GM12878 (cell line): ENCODE measurements around the gene PCDH7. TPM values are rescaled to one million over a fixed set of nuclear protein-coding genes. Genes with fewer than 3 reads are reported as not detected.

ENCODE experiments used
- ATAC-seq: fragments of 200-7000 bp; cut with Tn5 transposase; 3 replicates; pipeline ENCODE4 v1.9.1; 2020; ENCODE audit warnings: mild to moderate bottlenecking, moderate library complexity
- BruUV-seq: library from RNA; stranded (reverse); fragments of 400-500 nt; replicated peaks from 2 replicates; lab custom pipeline; 2021; lab: Mats Ljungman, UMichigan
- CTCF ChIA-PET: fragments of 300-600 bp; sonication (Branson Sonifier 250); formaldehyde crosslinking; extraction: SDS; loops from one replicate; lab custom pipeline; 2021; ENCODE audit warnings: inconsistent platforms; lab: Yijun Ruan, JAX
- POLR2A ChIA-PET: fragments of 350-600 bp; formaldehyde crosslinking; extraction: SDS; loops from one replicate; lab custom pipeline; 2021; ENCODE audit warnings: inconsistent platforms; lab: Charles Lee
- RAD21 ChIA-PET: fragments of 300-600 bp; sonication (Branson Sonifier 250); formaldehyde crosslinking; loops from one replicate; lab custom pipeline; 2023; ENCODE audit warnings: antibody characterized with exemption; ENCODE audit not compliant: unreplicated experiment; lab: Charles Lee
- SMC1A ChIA-PET: fragments of 300-600 bp; sonication (Branson Sonifier 250); formaldehyde crosslinking; loops from one replicate; lab custom pipeline; 2023; ENCODE audit not compliant: unreplicated experiment, uncharacterized antibody; lab: Charles Lee
- DNase-seq: peaks from one replicate; pipeline ENCODE4 v3.0.0-alpha.2; 2011; ENCODE audit warnings: low read depth, low spot score
- FAIRE-seq: peaks from 3 replicates; lab custom pipeline; 2011; peaks lifted over from hg19 to GRCh38; lab: Jason Lieb, UNC
- H2AFZ ChIP-seq: 2 replicates; pipeline ENCODE4 v1.6.0; 2011; ENCODE audit warnings: low read depth, low read length, control low read depth; ENCODE audit not compliant: control insufficient read depth
- H3K27ac ChIP-seq: 2 replicates; pipeline ENCODE4 v1.5.1; 2011; ENCODE audit warnings: control low read depth; ENCODE audit not compliant: control insufficient read depth, insufficient read depth
- H3K27me3 ChIP-seq, 2 experiments: replicated peaks in 1 of 2; 2 replicates each; pipeline versions ENCODE4 v1.6.0 to v1.6.1; 2011; ENCODE audit warnings: low read length in 1 of 2; ENCODE audit not compliant: control insufficient read depth in 2 of 2, insufficient read depth in 2 of 2
- H3K36me3 ChIP-seq, 2 experiments: 2 replicates each; pipeline ENCODE4 v1.5.1; 2011; ENCODE audit warnings: low read length in 1 of 2; ENCODE audit not compliant: control insufficient read depth in 2 of 2, insufficient read depth in 2 of 2
- H3K4me1 ChIP-seq: 2 replicates; pipeline ENCODE4 v1.6.1; 2011; ENCODE audit warnings: mild to moderate bottlenecking, low read length, moderate library complexity, mixed read lengths; ENCODE audit not compliant: control insufficient read depth, insufficient read depth
- H3K4me2 ChIP-seq: 2 replicates; pipeline ENCODE4 v1.6.0; 2011; ENCODE audit warnings: control low read depth; ENCODE audit not compliant: control insufficient read depth, insufficient read depth
- H3K4me3 ChIP-seq: fragments of 200-600 bp; sonication (generic); 2 replicates; pipeline ENCODE4 v1.5.1; 2016
- H3K79me2 ChIP-seq: 2 replicates; pipeline ENCODE4 v1.6.0; 2011; ENCODE audit warnings: low read length; ENCODE audit not compliant: control insufficient read depth, insufficient read depth
- H3K9ac ChIP-seq: 2 replicates; pipeline ENCODE4 v1.8.0; 2011; ENCODE audit warnings: low read length, control low read depth, mixed read lengths; ENCODE audit not compliant: control insufficient read depth, insufficient read depth
- H3K9me3 ChIP-seq: replicated peaks from 3 replicates; pipeline ENCODE4 v1.5.1; 2011; ENCODE audit warnings: mild to moderate bottlenecking, low read length; ENCODE audit not compliant: control insufficient read depth, insufficient read depth
- H4K20me1 ChIP-seq: 2 replicates; pipeline ENCODE4 v1.6.0; 2011; ENCODE audit not compliant: control insufficient read depth, insufficient read depth
- ASH2L ChIP-seq: fragments of 300-600, 200-600 bp; sonication (generic); IDR thresholded peaks from 2 replicates; pipeline ENCODE4 v1.6.1; 2017; ENCODE audit warnings: low read depth, mild to moderate bottlenecking, borderline replicate concordance
- BCL11A ChIP-seq: IDR thresholded peaks from 2 replicates; pipeline ENCODE4 v1.6.1; 2011; ENCODE audit warnings: low read depth, low read length
- ESRRA ChIP-seq: IDR thresholded peaks from 2 replicates; pipeline ENCODE4 v1.6.1; 2012; ENCODE audit warnings: mild to moderate bottlenecking, low read length, improper control_type of control experiment
- HDAC6 ChIP-seq: fragments of 200-600 bp; sonication (generic); IDR thresholded peaks from one replicate; pipeline ENCODE4 v1.8.0; 2017; ENCODE audit warnings: antibody characterized with exemption; ENCODE audit not compliant: unreplicated experiment
- IKZF1 ChIP-seq: fragments of 450-650 bp; conservative IDR thresholded peaks from 2 replicates; pipeline ENCODE4 v1.6.1; 2017; ENCODE audit warnings: antibody characterized with exemption, mild to moderate bottlenecking
- PAX5 ChIP-seq: IDR thresholded peaks from 2 replicates; pipeline ENCODE4 v1.6.1; 2011; ENCODE audit warnings: low read depth, low read length, borderline replicate concordance
- POLR2AphosphoS2 ChIP-seq: IDR thresholded peaks from 2 replicates; pipeline ENCODE4 v1.6.1; 2011; ENCODE audit warnings: low read depth, mild to moderate bottlenecking, low read length, improper control_type of control experiment, moderate library complexity
- RELA ChIP-seq: fragments of 450-650 bp; IDR thresholded peaks from 2 replicates; pipeline ENCODE4 v1.8.0; 2014; ENCODE audit warnings: borderline replicate concordance; ENCODE audit not compliant: partially characterized antibody
- SREBF2 ChIP-seq: IDR thresholded peaks from 2 replicates; pipeline ENCODE4 v1.6.1; 2012; ENCODE audit warnings: mild to moderate bottlenecking, low read length
- TAF1 ChIP-seq: IDR thresholded peaks from 2 replicates; pipeline ENCODE4 v1.6.1; 2011; ENCODE audit warnings: mild to moderate bottlenecking, low read depth, low read length, borderline replicate concordance
- TARDBP ChIP-seq: IDR thresholded peaks from 2 replicates; pipeline ENCODE4 v1.6.1; 2016; ENCODE audit warnings: borderline replicate concordance
- TCF3 ChIP-seq: IDR thresholded peaks from 2 replicates; pipeline ENCODE4 v1.6.1; 2012; ENCODE audit warnings: low read depth, mild to moderate bottlenecking, low read length, borderline replicate concordance; ENCODE audit not compliant: insufficient read depth
- ZNF217 ChIP-seq: fragments of 450-650 bp; IDR thresholded peaks from 2 replicates; pipeline ENCODE4 v1.6.1; 2017; ENCODE audit warnings: antibody characterized with exemption, mild to moderate bottlenecking
- ZNF384 ChIP-seq: IDR thresholded peaks from 2 replicates; pipeline ENCODE4 v1.6.1; 2012; ENCODE audit warnings: low read depth, mild to moderate bottlenecking, low read length, improper control_type of control experiment, borderline replicate concordance
- ZSCAN29 ChIP-seq: fragments of 450-650 bp; IDR thresholded peaks from 2 replicates; pipeline ENCODE4 v1.6.1; 2017; ENCODE audit warnings: mild to moderate bottlenecking, moderate library complexity
- WGBS: methylation state at CpG from one replicate; pipeline ENCODE4 v1.1.6; 2016; ENCODE audit warnings: low lambda C conversion rate; ENCODE audit not compliant: insufficient replicate concordance, insufficient coverage; ENCODE audit errors: missing lambda C conversion rate; 5-methylcytosine and 5-hydroxymethylcytosine counted together
- in situ Hi-C: fragments of 300-500 bp; cut with MboI; formaldehyde crosslinking; loops from 9 replicates; pipeline ENCODE4 v1.14.3; 2018; ENCODE audit warnings: mixed read lengths
- intact Hi-C: fragments of 100-400 bp; cut with micrococcal nuclease; formaldehyde crosslinking; loops from one replicate; pipeline ENCODE4 v1.14.2; 2022; ENCODE audit not compliant: unreplicated experiment
- polyA plus RNA-seq, 11 experiments: library from polyadenylated mRNA; depleted of rRNA in 4 of 11; unstranded in 6 of 11; stranded (reverse) in 5 of 11; fragments of >200 nt; fragmentation: Nextera tagmentation in 4 of 11; fragmentation: Illumina TruSeq in 1 of 11; extraction: Ambion mirVana in 4 of 11; extraction: Trizol in 1 of 11; gene quantifications; 1 replicate in 1 of 11; 2 replicates in 10 of 11; pipeline versions ENCODE4 v1.2.1 to v1.2.3, GENCODE V29; 2011 to 2016; ENCODE audit warnings: inconsistent platforms in 2 of 11, missing spikeins in 2 of 11, low read depth in 1 of 11
- total RNA-seq, 4 experiments: library from RNA; depleted of rRNA in 3 of 4; stranded (reverse); fragments of >200 nt in 3 of 4; fragmentation: Illumina TruSeq in 1 of 4; extraction: Trizol in 1 of 4; gene quantifications; 2 replicates each; pipeline versions ENCODE4 v1.2.1 to v1.2.3, GENCODE V29; 2013 to 2021
- TF ChIP-seq, protein P1 (sequence below): fragments of 150-350 bp; IDR thresholded peaks from 2 replicates; pipeline ENCODE4 v1.6.1; 2016; ENCODE audit warnings: low read depth, low read length
- TF ChIP-seq, protein P2 (sequence below): IDR thresholded peaks from 2 replicates; pipeline ENCODE4 v1.6.1; 2011; ENCODE audit warnings: low read depth, low read length, improper control_type of control experiment, borderline replicate concordance
- TF ChIP-seq, protein P3 (sequence below): fragments of 450-650 bp; IDR thresholded peaks from 2 replicates; pipeline ENCODE4 v1.6.1; 2016; ENCODE audit warnings: mild to moderate bottlenecking

The PCDH7 gene
- total and polyA plus RNA-seq, 10 of the 15 experiments (the other 5 are each of a cell fraction or from before 2014, with no cell fraction given), result 0.02 to 0.06 (median 0.03) TPM; not detected in 7

DNA sequence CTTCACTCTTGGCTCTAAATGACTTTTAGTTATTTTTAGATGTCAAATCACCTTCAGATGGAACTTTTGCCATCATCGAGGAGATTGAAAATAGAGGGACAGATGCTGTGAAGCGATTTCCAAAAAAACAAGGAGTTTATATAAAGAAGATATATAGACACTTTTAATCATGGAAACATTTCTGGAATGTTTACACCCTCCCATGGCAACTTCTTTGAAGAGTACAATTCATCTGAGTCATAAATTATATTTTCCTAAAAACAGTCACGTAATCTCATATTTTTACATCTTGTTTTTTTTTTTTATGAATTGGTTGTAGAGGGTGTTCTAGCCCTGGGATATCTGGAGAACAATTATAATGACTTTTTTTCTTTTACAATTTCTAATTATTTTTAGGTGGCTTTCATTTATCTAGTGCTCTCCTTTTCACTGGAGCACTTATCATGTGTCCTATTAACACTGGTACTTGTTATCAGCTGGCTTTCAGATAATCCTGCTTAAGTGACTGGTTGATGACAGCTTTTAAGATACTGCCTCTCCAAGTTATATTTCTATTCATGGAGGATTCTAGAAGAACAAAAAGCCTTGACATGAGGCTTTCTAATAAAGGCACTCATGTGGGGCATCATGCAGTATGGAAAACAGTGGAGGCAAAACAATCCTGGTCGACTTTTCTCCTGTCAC lies 24.9 kb downstream of the PCDH7 start:
- ChIA-PET CTCF (interaction anchor here (1.3 kb wide), 1 partner anchor 17 kb away, joined by 3 read pairs; no protein-coding TSS in a partner anchor), POLR2A (no interaction called here), RAD21 (no interaction called here), SMC1A (interaction anchor here (0.5 to 0.6 kb wide), 2 partner anchors 35 to 283 kb away, joined by 3 read pairs; no protein-coding TSS in a partner anchor)
- Histone ChIP-seq H3K79me2 (no peaks in the 10 kb centered on the region), H3K4me2 (no peak overlapping the region), H3K9ac (no peak overlapping the region), H3K9me3 (no peaks in the 10 kb centered on the region), H4K20me1 (no peaks in the 10 kb centered on the region), H3K4me3 (no peak overlapping the region), H3K4me1 (no peaks in the 10 kb centered on the region), H3K36me3 (no peaks in the 10 kb centered on the region), H2AFZ (no peak overlapping the region), H3K27me3 (no peaks in the 10 kb centered on the region), H3K27ac (no peak overlapping the region)
- no peak for FAIRE-seq
- no peak for TF ChIP-seq PAX5
- TF ChIP-seq ASH2L, result no peak
- TF ChIP-seq ESRRA, result no peak
- TF ChIP-seq HDAC6, result no peak
- TF ChIP-seq IKZF1, result no peak
- TF ChIP-seq ZSCAN29, result no peak
- no peak for TF ChIP-seq POLR2AphosphoS2
- TF ChIP-seq, protein P1, sequence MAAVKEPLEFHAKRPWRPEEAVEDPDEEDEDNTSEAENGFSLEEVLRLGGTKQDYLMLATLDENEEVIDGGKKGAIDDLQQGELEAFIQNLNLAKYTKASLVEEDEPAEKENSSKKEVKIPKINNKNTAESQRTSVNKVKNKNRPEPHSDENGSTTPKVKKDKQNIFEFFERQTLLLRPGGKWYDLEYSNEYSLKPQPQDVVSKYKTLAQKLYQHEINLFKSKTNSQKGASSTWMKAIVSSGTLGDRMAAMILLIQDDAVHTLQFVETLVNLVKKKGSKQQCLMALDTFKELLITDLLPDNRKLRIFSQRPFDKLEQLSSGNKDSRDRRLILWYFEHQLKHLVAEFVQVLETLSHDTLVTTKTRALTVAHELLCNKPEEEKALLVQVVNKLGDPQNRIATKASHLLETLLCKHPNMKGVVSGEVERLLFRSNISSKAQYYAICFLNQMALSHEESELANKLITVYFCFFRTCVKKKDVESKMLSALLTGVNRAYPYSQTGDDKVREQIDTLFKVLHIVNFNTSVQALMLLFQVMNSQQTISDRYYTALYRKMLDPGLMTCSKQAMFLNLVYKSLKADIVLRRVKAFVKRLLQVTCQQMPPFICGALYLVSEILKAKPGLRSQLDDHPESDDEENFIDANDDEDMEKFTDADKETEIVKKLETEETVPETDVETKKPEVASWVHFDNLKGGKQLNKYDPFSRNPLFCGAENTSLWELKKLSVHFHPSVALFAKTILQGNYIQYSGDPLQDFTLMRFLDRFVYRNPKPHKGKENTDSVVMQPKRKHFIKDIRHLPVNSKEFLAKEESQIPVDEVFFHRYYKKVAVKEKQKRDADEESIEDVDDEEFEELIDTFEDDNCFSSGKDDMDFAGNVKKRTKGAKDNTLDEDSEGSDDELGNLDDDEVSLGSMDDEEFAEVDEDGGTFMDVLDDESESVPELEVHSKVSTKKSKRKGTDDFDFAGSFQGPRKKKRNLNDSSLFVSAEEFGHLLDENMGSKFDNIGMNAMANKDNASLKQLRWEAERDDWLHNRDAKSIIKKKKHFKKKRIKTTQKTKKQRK, result no peak
- TF ChIP-seq SREBF2, result no peak
- TF ChIP-seq BCL11A, result no peak
- no peak for TF ChIP-seq TARDBP
- TF ChIP-seq, protein P2, sequence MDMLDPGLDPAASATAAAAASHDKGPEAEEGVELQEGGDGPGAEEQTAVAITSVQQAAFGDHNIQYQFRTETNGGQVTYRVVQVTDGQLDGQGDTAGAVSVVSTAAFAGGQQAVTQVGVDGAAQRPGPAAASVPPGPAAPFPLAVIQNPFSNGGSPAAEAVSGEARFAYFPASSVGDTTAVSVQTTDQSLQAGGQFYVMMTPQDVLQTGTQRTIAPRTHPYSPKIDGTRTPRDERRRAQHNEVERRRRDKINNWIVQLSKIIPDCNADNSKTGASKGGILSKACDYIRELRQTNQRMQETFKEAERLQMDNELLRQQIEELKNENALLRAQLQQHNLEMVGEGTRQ, result no peak
- no peak for TF ChIP-seq ZNF384
- TF ChIP-seq, protein P3, sequence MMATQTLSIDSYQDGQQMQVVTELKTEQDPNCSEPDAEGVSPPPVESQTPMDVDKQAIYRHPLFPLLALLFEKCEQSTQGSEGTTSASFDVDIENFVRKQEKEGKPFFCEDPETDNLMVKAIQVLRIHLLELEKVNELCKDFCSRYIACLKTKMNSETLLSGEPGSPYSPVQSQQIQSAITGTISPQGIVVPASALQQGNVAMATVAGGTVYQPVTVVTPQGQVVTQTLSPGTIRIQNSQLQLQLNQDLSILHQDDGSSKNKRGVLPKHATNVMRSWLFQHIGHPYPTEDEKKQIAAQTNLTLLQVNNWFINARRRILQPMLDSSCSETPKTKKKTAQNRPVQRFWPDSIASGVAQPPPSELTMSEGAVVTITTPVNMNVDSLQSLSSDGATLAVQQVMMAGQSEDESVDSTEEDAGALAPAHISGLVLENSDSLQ, result no peak
- TF ChIP-seq RELA, result no peak
- no peak for TF ChIP-seq TCF3
- no peak for TF ChIP-seq ZNF217
- no peak for TF ChIP-seq TAF1
- ATAC-seq, result no peak
- no TSS peak for BruUV-seq
- intact Hi-C loops, result no loop called here
- in situ Hi-C loops, result no loop called here
- DNase-seq, result no peak
- WGBS, result 11% methylated on average over 4 of the region's 4 CpGs
